K562 (cell line): ENCODE measurements around the gene SYNRG.
"Not testable (repeated sequence)": the region's sequence is repeated elsewhere in the genome, so short reads cannot be mapped to it uniquely, and the experiment has no call there.

Experiments used
- BRCA1 ChIP-seq, 2 experiments: fragments of 450-650 bp in 1 of 2; sonication (generic) in 1 of 2; formaldehyde crosslinking in 1 of 2; IDR thresholded peaks; 2 replicates each; pipeline versions ENCODE4 v1.5.0 to v1.6.1; 2017 to 2020; ENCODE audit warnings: mild to moderate bottlenecking in 1 of 2, missing genetic modification reagents in 1 of 2
- CCAR2 ChIP-seq: fragments of 200-400 bp; formaldehyde crosslinking; IDR thresholded peaks from 2 replicates; pipeline ENCODE4 v1.6.1; 2017; ENCODE audit warnings: mild to moderate bottlenecking, low read depth, low read length
- SMARCA5 ChIP-seq: fragments of 450-650 bp; IDR thresholded peaks from 2 replicates; pipeline ENCODE4 v1.6.1; 2016
- SRSF3 ChIP-seq: fragments of 200-400 bp; formaldehyde crosslinking; IDR thresholded peaks from 2 replicates; pipeline ENCODE4 v1.6.1; 2016; ENCODE audit warnings: mild to moderate bottlenecking, low read length, moderate library complexity; ENCODE audit not compliant: insufficient read depth
- TF ChIP-seq, protein P1 (sequence below), 3 experiments: IDR thresholded peaks in 2 of 3; conservative IDR thresholded peaks in 1 of 3; 2 replicates each; pipeline ENCODE4 v1.5.1; 2011 to 2012; ENCODE audit warnings: low read length in 3 of 3, mild to moderate bottlenecking in 3 of 3, control low read depth in 2 of 3, improper control_type of control experiment in 1 of 3, inconsistent platforms in 1 of 3, low read depth in 1 of 3, mixed read lengths in 1 of 3, moderate library complexity in 1 of 3; ENCODE audit not compliant: insufficient read depth in 2 of 3

DNA sequence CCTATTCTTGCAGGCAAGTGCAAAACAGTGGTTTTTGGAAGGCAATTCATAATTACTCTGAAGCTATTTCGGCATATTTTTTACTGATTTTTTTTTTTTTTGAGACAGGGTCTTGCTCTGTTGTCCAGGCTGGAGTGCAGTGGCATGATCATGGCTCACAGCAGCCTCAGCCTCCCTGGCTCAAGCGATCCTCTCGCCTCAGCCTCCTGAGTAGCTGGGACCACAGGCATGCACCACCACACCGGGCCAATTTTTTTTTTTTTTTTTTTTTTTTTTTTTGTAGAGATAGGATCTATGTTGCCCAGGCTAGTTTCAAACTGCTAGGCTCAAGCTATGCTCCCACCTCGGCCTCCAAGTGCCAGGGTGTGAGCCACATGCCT lies 813 bp upstream of the SYNRG start:
- not testable (repeated sequence) for TF ChIP-seq BRCA1 (IDR thresholded peaks at IDR 0.05); BRCA1 (CRISPR knock-in tag; IDR thresholded peaks at IDR 0.05); SMARCA5; CCAR2; SRSF3
- TF ChIP-seq, protein P1, sequence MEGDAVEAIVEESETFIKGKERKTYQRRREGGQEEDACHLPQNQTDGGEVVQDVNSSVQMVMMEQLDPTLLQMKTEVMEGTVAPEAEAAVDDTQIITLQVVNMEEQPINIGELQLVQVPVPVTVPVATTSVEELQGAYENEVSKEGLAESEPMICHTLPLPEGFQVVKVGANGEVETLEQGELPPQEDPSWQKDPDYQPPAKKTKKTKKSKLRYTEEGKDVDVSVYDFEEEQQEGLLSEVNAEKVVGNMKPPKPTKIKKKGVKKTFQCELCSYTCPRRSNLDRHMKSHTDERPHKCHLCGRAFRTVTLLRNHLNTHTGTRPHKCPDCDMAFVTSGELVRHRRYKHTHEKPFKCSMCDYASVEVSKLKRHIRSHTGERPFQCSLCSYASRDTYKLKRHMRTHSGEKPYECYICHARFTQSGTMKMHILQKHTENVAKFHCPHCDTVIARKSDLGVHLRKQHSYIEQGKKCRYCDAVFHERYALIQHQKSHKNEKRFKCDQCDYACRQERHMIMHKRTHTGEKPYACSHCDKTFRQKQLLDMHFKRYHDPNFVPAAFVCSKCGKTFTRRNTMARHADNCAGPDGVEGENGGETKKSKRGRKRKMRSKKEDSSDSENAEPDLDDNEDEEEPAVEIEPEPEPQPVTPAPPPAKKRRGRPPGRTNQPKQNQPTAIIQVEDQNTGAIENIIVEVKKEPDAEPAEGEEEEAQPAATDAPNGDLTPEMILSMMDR (IDR thresholded peaks at IDR 0.05 in 2 of 3, conservative IDR thresholded peaks at IDR 0.05 in 1 of 3; ENCODE audit: insufficient read depth in 2 of 3, low read depth in 1 of 3, low read length in 3 of 3), result not testable (repeated sequence)
